ENCODE results near the gene GOLGA6D.
"Not testable (repeated sequence)": the region's sequence is repeated elsewhere in the genome, so short reads cannot be mapped to it uniquely, and the experiment has no call there.

GRCh38 chr15:75278497-75278896 lies 4.1 kb upstream of the GOLGA6D start:
- TF ChIP-seq POLR2A, POLR2AphosphoS5 (IDR thresholded peaks at IDR 0.05; ENCODE audit: low read depth, low read length): not testable (repeated sequence)
